Spleen (tissue), 7 donors: ENCODE measurements around the gene SARS2.
"Not testable (repeated sequence)": the region's sequence is repeated elsewhere in the genome, so short reads cannot be mapped to it uniquely, and the experiment has no call there.

Source experiments
- CTCF ChIP-seq, 11 experiments: fragments of 200-600 bp in 7 of 11; fragments of 450-650 bp in 4 of 11; sonication (generic) in 4 of 11; IDR thresholded peaks in 8 of 11; conservative IDR thresholded peaks in 3 of 11; 1 replicate in 7 of 11; 2 replicates in 4 of 11; pipeline versions ENCODE4 v1.4.0 to v1.8.0; 2016 to 2021; ENCODE audit warnings: antibody characterized with exemption in 11 of 11, inconsistent platforms in 4 of 11, mild to moderate bottlenecking in 1 of 11
- POLR2A ChIP-seq, 3 donors: fragments of 450-650 bp; IDR thresholded peaks; one replicate each; pipeline ENCODE4 v1.5.1; 2017; ENCODE audit warnings: antibody characterized with exemption in 3 of 3, mild to moderate bottlenecking in 1 of 3
- POLR2AphosphoS5 ChIP-seq, 3 donors: sonication (generic); formaldehyde crosslinking; IDR thresholded peaks; one replicate each; pipeline ENCODE4 v1.5.1; 2017; ENCODE audit warnings: antibody characterized with exemption in 3 of 3
- donor health status: DM: no; HTN: no; CAD: no; lungs with moderate emphysema.
- donor health status: DM: no; HTN: no; CAD: no.
- donor health status: DM: no; HTN: no; CAD: no.

- not testable (repeated sequence) for TF ChIP-seq CTCF (IDR thresholded peaks at IDR 0.05 in 8 of 11, conservative IDR thresholded peaks at IDR 0.05 in 3 of 11); POLR2A (IDR thresholded peaks at IDR 0.05); POLR2AphosphoS5 (IDR thresholded peaks at IDR 0.05)
Measured at GRCh38 chr19:38884691-38885090, 45.9 kb downstream of the SARS2 start.
